ENCODE data around the gene ACTL7A. TPM values are rescaled to one million over a fixed set of nuclear protein-coding genes. Genes with fewer than 3 reads are reported as not detected.

Gene ACTL7A
- total and polyA plus RNA-seq, 2 experiments from 2014 or later: not detected

GRCh38 chr9:108877524-108877923 lies 15.5 kb downstream of the ACTL7A start:
- no peak overlapping the region for H3K4me3 ChIP-seq
- Mint-ChIP-seq H3K4me3 (no peak overlapping the region), H3K36me3 (ENCODE audit: low read depth) (peaks cover 70% of the 10 kb centered on the region), H3K4me1 (no peaks in the 10 kb centered on the region), H3K27ac (no peak overlapping the region), H3K27me3 (ENCODE audit: insufficient read depth, low read depth, poor library complexity) (no peaks in the 10 kb centered on the region), H3K9me3 (no peaks in the 10 kb centered on the region)
- no peak for TF ChIP-seq POLR2AphosphoS5 (IDR thresholded peaks at IDR 0.05; ENCODE audit: low read depth)
- no peak for TF ChIP-seq JUNB (IDR thresholded peaks at IDR 0.05; ENCODE audit: unreplicated experiment)
- no peak for TF ChIP-seq CTCF (conservative IDR thresholded peaks at IDR 0.05; ENCODE audit: low read depth in 2 of 2)
- no peak for TF ChIP-seq ETS1 (IDR thresholded peaks at IDR 0.05)
- no peak for TF ChIP-seq EZH2 (IDR thresholded peaks at IDR 0.05; ENCODE audit: low read depth, unreplicated experiment)
- no peak for TF ChIP-seq CREB1 (CRISPR knock-in tag; IDR thresholded peaks at IDR 0.05; ENCODE audit: low read depth)
- TF ChIP-seq ZNF331 (CRISPR knock-in tag; IDR thresholded peaks at IDR 0.05; ENCODE audit: low read depth): no peak
- no peak for TF ChIP-seq REST (IDR thresholded peaks at IDR 0.05; ENCODE audit: unreplicated experiment)
- TF ChIP-seq ZNF114 (CRISPR knock-in tag; IDR thresholded peaks at IDR 0.05): no peak
- no peak for TF ChIP-seq STAT1 (IDR thresholded peaks at IDR 0.05; ENCODE audit: unreplicated experiment)
- no peak for TF ChIP-seq ZNF462 (CRISPR knock-in tag; IDR thresholded peaks at IDR 0.05)
- H3K4me2 ChIP-seq: no peak overlapping the region
- no peaks in the 10 kb centered on the region for H3F3A ChIP-seq (replicated peaks; ENCODE audit: low read depth)
- ATAC-seq (no peak), DNase-seq (ENCODE audit: low spot score) (no peak)
- no peaks in the 10 kb centered on the region for H3K79me2 ChIP-seq (replicated peaks; ENCODE audit: insufficient read depth)
- H3K36me3 ChIP-seq (ENCODE audit: insufficient read depth): peaks cover 35% of the 10 kb centered on the region
- no peaks in the 10 kb centered on the region for H3K4me1 ChIP-seq (ENCODE audit: insufficient read depth)
- H3K27ac ChIP-seq (ENCODE audit: low read depth): no peak overlapping the region
- H2AFZ ChIP-seq: no peak overlapping the region
- H4K20me1 ChIP-seq (replicated peaks; ENCODE audit: insufficient read depth): no peaks in the 10 kb centered on the region
- no peaks in the 10 kb centered on the region for H3K27me3 ChIP-seq (ENCODE audit: insufficient read depth)
- H3K9me2 ChIP-seq (ENCODE audit: insufficient read depth): no peaks in the 10 kb centered on the region
